WTC11 (cell line): ENCODE measurements around the gene GHRHR.

Experiments used
- CTCF ChIP-seq: fragments of 200-600 bp; IDR thresholded peaks from 2 replicates; pipeline ENCODE4 v1.8.0; 2022; ENCODE audit warnings: antibody characterized with exemption
- ZNF121 ChIP-seq: sonication (generic); formaldehyde crosslinking; IDR thresholded peaks from 2 replicates; pipeline ENCODE4 v1.8.0; 2023; ENCODE audit warnings: missing genetic modification reagents

DNA sequence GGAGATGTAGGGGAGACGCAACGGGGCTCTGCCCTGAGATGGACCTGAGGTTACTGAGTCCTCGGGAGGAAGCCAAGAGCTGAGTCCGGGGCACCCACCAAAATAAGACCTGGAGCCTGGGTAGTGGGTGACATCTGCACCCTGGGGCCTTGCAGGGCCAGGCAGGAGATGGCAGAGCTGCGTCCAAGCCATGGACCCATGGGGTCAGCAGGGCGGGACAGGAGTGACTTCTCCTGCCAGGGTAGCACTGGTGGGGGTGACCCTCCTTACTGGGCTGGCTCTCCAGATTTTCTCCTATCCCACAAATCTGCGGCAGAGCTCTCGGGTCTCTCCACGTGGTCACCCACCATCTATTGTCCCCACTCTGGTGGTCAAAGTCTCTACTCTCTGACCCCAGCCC is 2.1 kb downstream of the GHRHR start:
- no peak for TF ChIP-seq ZNF121
- TF ChIP-seq CTCF = no peak
